Stomach (tissue), 9 donors: ENCODE data around the gene RBFOX1. TPM values are rescaled to one million over a fixed set of nuclear protein-coding genes. Genes with fewer than 3 reads are reported as not detected.

ENCODE experiments used
- DNase-seq, 2 donors: peaks; one replicate each; pipeline versions ENCODE4 v3.0.0 to v3.0.0-alpha.2; 2013 to 2019
- H3K27ac ChIP-seq, 5 donors: fragments of 200-600 bp in 4 of 5; sonication (generic) in 4 of 5; one replicate each; pipeline ENCODE4 v1.5.1; 2013 to 2019; ENCODE audit warnings: mild to moderate bottlenecking in 1 of 5, moderate library complexity in 1 of 5
- H3K27me3 ChIP-seq, 3 donors: fragments of 200-600 bp; sonication (generic); one replicate each; pipeline ENCODE4 v1.5.1; 2017 to 2019; ENCODE audit warnings: mixed run types in 1 of 3
- H3K36me3 ChIP-seq, 4 donors: fragments of 200-600 bp; sonication (generic); 1 replicate in 3 of 4; 2 replicates in 1 of 4; pipeline ENCODE4 v1.5.1; 2016 to 2019
- H3K4me1 ChIP-seq, 4 donors: fragments of 200-600 bp; sonication (generic); one replicate each; pipeline ENCODE4 v1.5.1; 2016 to 2019
- H3K4me3 ChIP-seq, 4 donors: fragments of 200-600 bp; sonication (generic) in 3 of 4; one replicate each; pipeline ENCODE4 v1.5.1; 2016 to 2019; ENCODE audit warnings: mild to moderate bottlenecking in 1 of 4
- H3K9me3 ChIP-seq, 4 donors: fragments of 200-600 bp; sonication (generic); one replicate each; pipeline ENCODE4 v1.5.1; 2016 to 2019
- CTCF ChIP-seq, 7 experiments: fragments of 450-650 bp in 4 of 7; fragments of 200-600 bp in 3 of 7; sonication (generic) in 3 of 7; IDR thresholded peaks; one replicate each; pipeline ENCODE4 v1.5.1; 2016 to 2019; ENCODE audit warnings: antibody characterized with exemption in 7 of 7, control low read depth in 2 of 7, mild to moderate bottlenecking in 1 of 7
- EP300 ChIP-seq: sonication (generic); formaldehyde crosslinking; IDR thresholded peaks from one replicate; pipeline ENCODE4 v1.6.1; 2017; ENCODE audit warnings: antibody characterized with exemption
- POLR2A ChIP-seq, 4 donors: fragments of 450-650 bp; IDR thresholded peaks; one replicate each; pipeline ENCODE4 v1.6.1; 2016; ENCODE audit warnings: antibody characterized with exemption in 4 of 4, control low read depth in 2 of 4, mild to moderate bottlenecking in 1 of 4, moderate library complexity in 1 of 4
- POLR2AphosphoS5 ChIP-seq, 3 donors: sonication (generic); formaldehyde crosslinking; IDR thresholded peaks; one replicate each; pipeline ENCODE4 v1.6.1; 2016; ENCODE audit warnings: antibody characterized with exemption in 3 of 3
- WGBS, 5 donors: extraction: QIAGEN DNeasy Blood & Tissue Kit in 3 of 5; methylation state at CpG; one replicate each; pipeline versions ENCODE4 v1.1.5 to v1.1.7; 2013 to 2018; 5-methylcytosine and 5-hydroxymethylcytosine counted together
- intact Hi-C: fragments of 100-400 bp; cut with DNase I; formaldehyde crosslinking; loops from one replicate; pipeline ENCODE4 v1.15.1; 2023; ENCODE audit warnings: low total_unique reads
- polyA plus RNA-seq, 3 donors: library from polyadenylated mRNA; stranded (reverse); fragments of 200-250 nt; gene quantifications; one replicate each; pipeline ENCODE4 v1.2.3, GENCODE V29; 2013
- total RNA-seq, 5 donors: library from RNA; depleted of rRNA; stranded (reverse); fragments of >200 nt; gene quantifications; one replicate each; pipeline versions ENCODE4 v1.1.0 to v1.2.3, GENCODE V29; 2014 to 2016
- donor health status: healthy with polysubstance abuse.
- donor health status: Bipolar disorder and iron deficiency.
- donor health status: healthy.

RBFOX1 gene
- total and polyA plus RNA-seq, 8 donors, result 0.03 to 20.9 (median 0.35) TPM; not detected in 4

GRCh38 chr16:7330709-7331108, 1.9 kb upstream of the RBFOX1 start:
- no peaks in the 10 kb centered on the region for H3K36me3 ChIP-seq
- WGBS, 5 donors, result 56 to 69% (median 61%) methylated on average over 8 of the region's 8 CpGs
- DNase-seq, result no peak
- H3K27me3 ChIP-seq, result peaks cover 0 to under 1% (median 0%) of the 10 kb centered on the region in 3 donors
- TF ChIP-seq POLR2A (IDR thresholded peaks at IDR 0.05), result no peak
- TF ChIP-seq EP300, result no peak
- no peak for TF ChIP-seq CTCF (IDR thresholded peaks at IDR 0.05)
- TF ChIP-seq POLR2AphosphoS5 (IDR thresholded peaks at IDR 0.05), result no peak
- no peak overlapping the region for H3K27ac ChIP-seq
- no peaks in the 10 kb centered on the region for H3K4me1 ChIP-seq
- H3K9me3 ChIP-seq, result no peaks in the 10 kb centered on the region
- intact Hi-C loops, result no loop called here
- H3K4me3 ChIP-seq, result no peak overlapping the region

- TF ChIP-seq POLR2A (IDR thresholded peaks at IDR 0.05) (no peak), CTCF (IDR thresholded peaks at IDR 0.05) (no peak), EP300 (no peak), POLR2AphosphoS5 (IDR thresholded peaks at IDR 0.05) (no peak)
- Histone ChIP-seq H3K36me3 (no peaks in the 10 kb centered on the region), H3K27ac (no peak overlapping the region), H3K9me3 (no peaks in the 10 kb centered on the region), H3K4me1 (no peaks in the 10 kb centered on the region), H3K4me3 (no peak overlapping the region), H3K27me3 (peaks cover 0 to 6% (median 0%) of the 10 kb centered on the region in 3 donors)
- 29 to 60% (median 46%) methylated on average over 6 of the region's 6 CpGs for WGBS, 5 donors
- intact Hi-C loops, result no loop called here
- no peak for DNase-seq
Measured at GRCh38 chr16:7331997-7332396, 648 bp upstream of the RBFOX1 start.

- no peaks in the 10 kb centered on the region for H3K4me1 ChIP-seq
- intact Hi-C loops, result no loop called here
- no peak overlapping the region for H3K27ac ChIP-seq
- DNase-seq, result no peak
- no peak for TF ChIP-seq CTCF (IDR thresholded peaks at IDR 0.05)
- no peak for TF ChIP-seq EP300
- TF ChIP-seq POLR2AphosphoS5 (IDR thresholded peaks at IDR 0.05), result no peak
- TF ChIP-seq POLR2A (IDR thresholded peaks at IDR 0.05), result no peak
- WGBS, 5 donors, result 57 to 81% (median 67%) methylated on average over 6 of the region's 6 CpGs
- H3K4me3 ChIP-seq, result no peak overlapping the region
- H3K9me3 ChIP-seq, result no peaks in the 10 kb centered on the region
- H3K27me3 ChIP-seq, result peaks cover 0 to 6% (median 0%) of the 10 kb centered on the region in 3 donors
- H3K36me3 ChIP-seq, result no peaks in the 10 kb centered on the region
Measured at GRCh38 chr16:7333180-7333725, 608 bp downstream of the RBFOX1 start.

GRCh38 chr16:7334801-7335560, 2.3 kb downstream of the RBFOX1 start:
- no peak overlapping the region for H3K4me3 ChIP-seq
- WGBS, 5 donors, result 45 to 62% (median 53%) methylated on average over 3 of the region's 3 CpGs
- peaks cover 0 to 6% (median 0%) of the 10 kb centered on the region in 3 donors for H3K27me3 ChIP-seq
- no peak for DNase-seq
- H3K9me3 ChIP-seq, result no peaks in the 10 kb centered on the region
- no peaks in the 10 kb centered on the region for H3K4me1 ChIP-seq
- TF ChIP-seq POLR2AphosphoS5 (IDR thresholded peaks at IDR 0.05) (no peak), CTCF (IDR thresholded peaks at IDR 0.05) (no peak), EP300 (no peak), POLR2A (IDR thresholded peaks at IDR 0.05) (no peak)
- H3K27ac ChIP-seq, result no peak overlapping the region
- no peaks in the 10 kb centered on the region for H3K36me3 ChIP-seq
- intact Hi-C loops, result no loop called here
